GM10266 (cell line): ENCODE measurements around the gene TBC1D24.
A peak's percentile ranks its signal among the peaks of the same experiment; 100 is the strongest.

Experiments
- DNase-seq: peaks from one replicate; pipeline ENCODE4 v3.0.0; 2012; ENCODE audit errors: extremely low spot score
- CTCF ChIP-seq: IDR thresholded peaks from 2 replicates; pipeline ENCODE4 v1.5.1; 2012; ENCODE audit warnings: mild to moderate bottlenecking, low read depth; ENCODE audit not compliant: control insufficient read depth, insufficient read depth; ENCODE audit errors: missing control alignments

The TBC1D24 gene

DNA sequence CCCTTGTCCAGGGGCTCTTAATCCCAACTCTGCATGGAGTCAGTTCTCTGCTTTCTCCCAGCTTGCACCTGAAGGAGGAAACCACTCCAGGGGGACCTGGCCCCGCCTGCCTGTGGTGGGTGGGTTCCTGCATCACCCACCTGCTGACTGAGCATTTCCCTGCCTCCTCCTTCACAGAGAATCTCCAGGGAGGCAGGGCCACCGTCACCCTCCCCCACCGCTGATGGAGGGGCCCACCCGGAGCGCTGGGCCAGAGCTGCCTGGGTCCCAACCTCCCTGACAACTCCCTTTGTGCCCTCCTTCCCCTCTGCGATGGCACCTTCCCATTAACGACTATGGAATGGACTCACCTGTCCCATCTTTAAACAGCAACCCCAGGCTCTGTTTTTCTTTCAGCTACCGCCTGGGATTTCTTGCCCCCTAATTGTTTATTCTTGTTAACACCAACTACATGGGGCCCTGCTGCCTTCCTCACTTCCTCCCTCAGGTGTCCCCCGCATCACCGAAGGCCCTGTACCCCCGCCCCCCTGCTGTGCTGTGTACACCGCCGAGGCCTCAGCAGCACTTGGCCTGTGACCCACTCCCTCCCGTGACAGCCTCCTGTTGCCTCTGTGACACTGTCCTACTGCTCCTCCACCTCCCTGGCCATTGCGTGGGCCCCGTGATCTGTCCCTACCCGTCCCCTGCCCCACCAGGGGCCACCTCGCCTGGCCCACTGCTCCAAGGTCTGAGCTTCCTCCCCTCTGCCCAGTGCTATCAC, 15.9 kb upstream of the TBC1D24 start:
- DNase-seq, result no peak

DNA sequence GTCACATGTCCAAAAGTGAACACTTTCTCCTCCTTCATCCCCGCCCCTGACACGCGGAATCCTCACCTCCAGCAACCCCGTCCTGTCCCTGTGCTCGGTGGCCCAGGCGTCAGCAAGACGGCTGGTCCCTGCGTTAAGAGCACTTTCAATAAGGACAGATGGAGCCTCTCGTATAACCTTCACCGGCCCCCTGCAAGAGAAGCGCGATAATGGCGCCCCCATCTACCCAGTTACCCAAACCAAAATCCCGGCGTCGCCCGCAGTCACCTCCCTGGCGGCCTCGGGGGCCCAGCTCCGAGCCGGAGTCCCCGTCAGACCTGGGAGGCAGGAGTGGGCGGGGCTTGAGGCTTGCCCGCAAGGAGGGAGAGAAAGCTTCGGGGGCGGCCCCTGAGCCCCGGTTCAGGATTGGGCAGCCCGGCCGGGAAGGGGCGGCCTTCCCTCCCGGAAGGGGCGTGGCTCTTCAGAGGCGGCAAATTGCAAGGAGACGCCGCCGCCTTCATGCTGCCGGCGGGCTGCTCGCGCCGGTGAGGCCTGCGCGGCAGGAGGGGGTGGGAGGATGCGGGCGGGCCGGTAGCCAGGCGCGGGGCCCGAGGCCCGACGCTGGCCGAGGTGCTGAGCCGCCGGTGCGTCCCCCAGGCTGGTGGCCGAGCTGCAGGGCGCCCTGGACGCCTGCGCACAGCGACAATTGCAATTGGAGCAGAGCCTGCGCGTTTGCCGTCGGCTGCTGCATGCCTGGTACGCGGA, 15.1 kb upstream of the TBC1D24 start, which contains the start of gene TEDC2:
TSS of gene TEDC2 (plus strand) at position 463 of the 744 bp plus-strand sequence. CDS start at position 499, 36 bp downstream.
- peak; percentile 100 for DNase-seq
- no peak for TF ChIP-seq CTCF

More for the DNA sequence above, 15.9 kb upstream of the TBC1D24 start:
- no peak for TF ChIP-seq CTCF

DNA sequence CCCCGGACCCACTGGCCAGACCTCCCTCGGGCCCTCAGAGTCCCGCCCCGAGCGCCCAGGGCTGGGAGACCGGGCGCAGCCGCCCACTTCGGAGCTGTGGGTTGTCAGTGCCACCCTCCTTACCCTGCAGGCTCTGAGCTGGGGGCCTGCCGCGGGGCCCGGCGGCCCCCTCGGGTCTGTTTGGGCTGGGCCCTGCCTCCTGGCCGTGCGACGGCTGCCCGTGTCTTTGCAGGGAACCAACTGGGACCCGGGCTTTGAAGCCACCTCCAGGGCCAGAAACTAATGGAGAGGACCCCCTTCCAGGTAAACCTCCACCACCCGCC, 14.6 kb upstream of the TBC1D24 start:
- no peak for DNase-seq
- no peak for TF ChIP-seq CTCF

- TF ChIP-seq CTCF, result no peak
- no peak for DNase-seq
Observed at GRCh38 chr16:2460916-2461315, 14.0 kb upstream of the TBC1D24 start.

DNA sequence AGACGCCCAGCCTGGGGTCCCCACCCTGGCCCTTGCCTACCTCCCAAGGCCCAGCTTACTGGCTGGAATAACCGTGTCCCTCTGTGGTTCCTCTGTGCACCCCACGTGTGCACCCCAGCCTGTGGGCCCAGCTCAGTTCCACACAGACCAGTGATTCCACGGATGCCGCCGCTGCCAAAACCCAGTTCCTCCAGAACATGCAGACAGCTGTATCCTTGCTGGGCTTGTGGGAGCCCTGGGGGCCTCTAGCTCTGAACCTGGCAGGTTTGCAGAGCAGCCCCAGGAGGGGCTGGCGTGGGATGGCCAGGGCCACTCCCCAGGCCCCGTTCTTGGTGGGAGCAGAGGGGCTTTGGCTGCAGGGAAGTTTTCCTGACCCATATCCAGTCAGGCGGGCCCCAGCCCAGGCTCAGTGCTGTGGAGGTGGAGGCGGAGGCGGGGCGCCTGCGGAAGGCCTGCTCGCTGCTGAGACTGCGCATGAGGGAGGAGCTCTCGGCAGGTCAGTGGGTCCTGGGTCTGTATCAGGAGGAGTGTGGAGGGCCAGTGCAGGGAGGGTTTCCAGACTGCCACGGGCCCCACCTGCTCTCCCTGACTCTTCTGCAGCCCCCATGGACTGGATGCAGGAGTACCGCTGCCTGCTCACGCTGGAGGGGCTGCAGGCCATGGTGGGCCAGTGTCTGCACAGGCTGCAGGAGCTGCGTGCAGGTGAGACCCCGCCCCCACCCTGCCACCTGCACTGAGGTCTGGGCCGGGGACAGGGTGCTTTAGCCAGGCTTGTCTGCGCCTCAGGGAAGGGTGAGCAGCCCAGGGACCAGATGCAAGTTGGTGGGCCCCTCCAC, 12.7 kb upstream of the TBC1D24 start:
- no peak for DNase-seq
- TF ChIP-seq CTCF, result no peak

DNA sequence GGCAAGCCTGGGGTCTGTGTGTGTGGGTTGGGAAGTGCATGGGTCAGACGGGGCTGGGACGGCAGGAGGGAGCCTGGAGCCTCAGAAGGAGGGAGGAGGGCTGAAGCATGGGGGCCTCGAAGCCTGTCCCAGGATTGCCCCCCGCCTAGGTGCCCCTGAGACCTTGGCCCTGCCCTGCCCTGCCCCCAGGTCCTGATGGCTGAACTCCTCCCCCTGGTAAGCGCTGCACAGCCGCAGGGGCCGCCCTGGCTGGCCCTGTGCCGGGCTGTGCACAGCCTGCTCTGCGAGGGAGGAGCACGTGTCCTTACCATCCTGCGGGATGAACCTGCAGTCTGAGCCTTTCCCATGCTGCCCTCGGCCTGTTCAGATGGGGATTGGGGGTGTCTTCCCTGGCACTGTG, 10.6 kb upstream of the TBC1D24 start:
- TF ChIP-seq CTCF, result no peak
- DNase-seq, result no peak
